ENCODE measurements around the gene MYLK4. TPM values are rescaled to one million over a fixed set of nuclear protein-coding genes. Genes with fewer than 3 reads are reported as not detected.

MYLK4 gene
- total and polyA plus RNA-seq, 2 of the 13 experiments (the other 11 are each of a cell fraction or from before 2014, with no cell fraction given), result 0.26 to 0.29 TPM

DNA sequence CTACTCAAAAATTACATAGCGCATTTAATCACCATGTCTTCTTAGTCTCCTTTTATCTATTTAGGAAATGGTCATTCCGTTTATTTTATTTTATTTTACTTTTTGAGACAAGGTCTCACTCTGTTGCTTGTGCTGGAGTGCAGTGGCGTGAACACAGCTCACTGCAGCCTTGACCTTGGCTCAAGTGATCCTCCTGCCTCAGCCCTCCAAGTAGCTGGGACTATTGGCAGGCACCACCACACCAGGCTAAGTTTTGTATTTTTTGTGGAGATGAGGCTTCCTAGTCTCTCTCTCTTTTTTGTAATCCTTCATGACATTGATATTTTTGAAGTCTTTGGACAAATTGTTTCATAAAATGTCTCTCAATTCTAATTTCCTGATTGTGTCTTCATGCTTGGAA is 4.7 kb upstream of the MYLK4 start (continued):
- TF ChIP-seq, protein P1, sequence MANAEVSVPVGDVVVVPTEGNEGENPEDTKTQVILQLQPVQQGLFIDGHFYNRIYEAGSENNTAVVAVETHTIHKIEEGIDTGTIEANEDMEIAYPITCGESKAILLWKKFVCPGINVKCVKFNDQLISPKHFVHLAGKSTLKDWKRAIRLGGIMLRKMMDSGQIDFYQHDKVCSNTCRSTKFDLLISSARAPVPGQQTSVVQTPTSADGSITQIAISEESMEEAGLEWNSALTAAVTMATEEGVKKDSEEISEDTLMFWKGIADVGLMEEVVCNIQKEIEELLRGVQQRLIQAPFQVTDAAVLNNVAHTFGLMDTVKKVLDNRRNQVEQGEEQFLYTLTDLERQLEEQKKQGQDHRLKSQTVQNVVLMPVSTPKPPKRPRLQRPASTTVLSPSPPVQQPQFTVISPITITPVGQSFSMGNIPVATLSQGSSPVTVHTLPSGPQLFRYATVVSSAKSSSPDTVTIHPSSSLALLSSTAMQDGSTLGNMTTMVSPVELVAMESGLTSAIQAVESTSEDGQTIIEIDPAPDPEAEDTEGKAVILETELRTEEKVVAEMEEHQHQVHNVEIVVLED (CRISPR knock-in tag; IDR thresholded peaks at IDR 0.05; ENCODE audit: borderline replicate concordance), result no peak
- no peak for TF ChIP-seq SP4 (CRISPR knock-in tag; IDR thresholded peaks at IDR 0.05)
- TF ChIP-seq, protein P2, sequence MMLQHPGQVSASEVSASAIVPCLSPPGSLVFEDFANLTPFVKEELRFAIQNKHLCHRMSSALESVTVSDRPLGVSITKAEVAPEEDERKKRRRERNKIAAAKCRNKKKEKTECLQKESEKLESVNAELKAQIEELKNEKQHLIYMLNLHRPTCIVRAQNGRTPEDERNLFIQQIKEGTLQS (CRISPR knock-in tag; IDR thresholded peaks at IDR 0.05), result no peak

DNA sequence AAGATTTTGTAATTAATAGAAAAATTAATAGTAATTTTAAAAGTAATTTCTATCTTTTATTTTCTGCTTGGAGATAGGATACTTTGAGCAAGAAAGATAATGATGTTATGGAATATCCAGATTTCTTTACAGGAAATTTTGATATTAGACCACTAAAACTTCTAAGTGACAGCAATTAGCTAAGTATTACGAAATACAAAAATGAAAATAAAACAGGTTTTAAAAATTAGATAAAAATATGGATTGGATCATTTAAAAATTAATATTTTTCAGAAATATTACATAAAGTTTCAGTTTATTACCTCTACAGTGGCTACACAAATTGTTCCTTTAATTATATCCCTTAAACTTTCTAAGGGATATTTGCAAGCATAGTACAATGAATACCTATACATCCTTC is 4.2 kb upstream of the MYLK4 start:
- ChIA-PET CTCF (ENCODE audit: low intra/inter-chr PET ratio, low total read pairs) (no interaction called here), POLR2A (no interaction called here)
- peaks cover 0 to 2% of the 10 kb centered on the region in 2 experiments; a peak in 2 of 5 replicates for H3K27me3 ChIP-seq (ENCODE audit: control insufficient read depth in 1 of 2, insufficient read depth in 2 of 2, low read length in 2 of 2)
- BruUV-seq (replicated peaks), result no TSS peak
- H3K4me3 ChIP-seq (replicated peaks in 1 of 3; ENCODE audit: insufficient read depth in 1 of 3, low read depth in 2 of 3, low read length in 3 of 3), result no peak overlapping the region
- H3K4me1 ChIP-seq (ENCODE audit: insufficient read depth, low read length), result peaks cover 45% of the 10 kb centered on the region
- H3K9me3 ChIP-seq (ENCODE audit: low read length), result no peaks in the 10 kb centered on the region
- DNase-seq (ENCODE audit: low spot score) (no peak), FAIRE-seq (no peak), ATAC-seq (no peak)
- in situ Hi-C loops (cut with HindIII; ENCODE audit: extremely low pct_ligation_motif_present, low pct_unique_long_range_greater_than_20kb), result no loop called here
- no peak overlapping the region for H3K4me2 ChIP-seq (ENCODE audit: low read depth, low read length)
- no peaks in the 10 kb centered on the region for H4K20me1 ChIP-seq (ENCODE audit: insufficient read depth, low read length)
- no peak overlapping the region for H2AFZ ChIP-seq (ENCODE audit: low read length)
- 48% methylated on average over 1 of the region's 1 CpG for WGBS (ENCODE audit: low lambda C conversion rate)
- intact Hi-C loops (cut with micrococcal nuclease; ENCODE audit: unreplicated experiment), result no loop called here
- H3K36me3 ChIP-seq (replicated peaks in 1 of 2; ENCODE audit: control insufficient read depth in 1 of 2, insufficient read depth in 2 of 2, low read length in 2 of 2), result no peaks in the 10 kb centered on the region
- no peak overlapping the region for H3K27ac ChIP-seq (ENCODE audit: extremely low read length, insufficient read depth, low read length)
- no peaks in the 10 kb centered on the region for H3K79me2 ChIP-seq (ENCODE audit: insufficient read depth, low read length)
- no peak overlapping the region for H3K9ac ChIP-seq (ENCODE audit: insufficient read depth, low read depth, low read length)
- TF ChIP-seq NFIB (CRISPR knock-in tag; IDR thresholded peaks at IDR 0.05; ENCODE audit: borderline replicate concordance) (no peak), ZNF530 (CRISPR knock-in tag; IDR thresholded peaks at IDR 0.05; ENCODE audit: low read depth) (no peak), ZMAT3 (CRISPR knock-in tag; conservative IDR thresholded peaks at IDR 0.05) (no peak), NFE2 (CRISPR knock-in tag; IDR thresholded peaks at IDR 0.05) (no peak), KDM5B (CRISPR knock-in tag; IDR thresholded peaks at IDR 0.05; ENCODE audit: borderline replicate concordance) (no peak), ZNF136 (CRISPR knock-in tag; IDR thresholded peaks at IDR 0.05; ENCODE audit: low read depth) (no peak), SNRNP70 (IDR thresholded peaks at IDR 0.05; ENCODE audit: low read depth, low read length) (no peak), ELF4 (CRISPR knock-in tag; IDR thresholded peaks at IDR 0.05; ENCODE audit: borderline replicate concordance) (no peak)
- TF ChIP-seq, protein P3, sequence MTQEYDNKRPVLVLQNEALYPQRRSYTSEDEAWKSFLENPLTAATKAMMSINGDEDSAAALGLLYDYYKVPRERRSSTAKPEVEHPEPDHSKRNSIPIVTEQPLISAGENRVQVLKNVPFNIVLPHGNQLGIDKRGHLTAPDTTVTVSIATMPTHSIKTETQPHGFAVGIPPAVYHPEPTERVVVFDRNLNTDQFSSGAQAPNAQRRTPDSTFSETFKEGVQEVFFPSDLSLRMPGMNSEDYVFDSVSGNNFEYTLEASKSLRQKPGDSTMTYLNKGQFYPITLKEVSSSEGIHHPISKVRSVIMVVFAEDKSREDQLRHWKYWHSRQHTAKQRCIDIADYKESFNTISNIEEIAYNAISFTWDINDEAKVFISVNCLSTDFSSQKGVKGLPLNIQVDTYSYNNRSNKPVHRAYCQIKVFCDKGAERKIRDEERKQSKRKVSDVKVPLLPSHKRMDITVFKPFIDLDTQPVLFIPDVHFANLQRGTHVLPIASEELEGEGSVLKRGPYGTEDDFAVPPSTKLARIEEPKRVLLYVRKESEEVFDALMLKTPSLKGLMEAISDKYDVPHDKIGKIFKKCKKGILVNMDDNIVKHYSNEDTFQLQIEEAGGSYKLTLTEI (CRISPR knock-in tag; conservative IDR thresholded peaks at IDR 0.05), result no peak
- TF ChIP-seq, protein P4, sequence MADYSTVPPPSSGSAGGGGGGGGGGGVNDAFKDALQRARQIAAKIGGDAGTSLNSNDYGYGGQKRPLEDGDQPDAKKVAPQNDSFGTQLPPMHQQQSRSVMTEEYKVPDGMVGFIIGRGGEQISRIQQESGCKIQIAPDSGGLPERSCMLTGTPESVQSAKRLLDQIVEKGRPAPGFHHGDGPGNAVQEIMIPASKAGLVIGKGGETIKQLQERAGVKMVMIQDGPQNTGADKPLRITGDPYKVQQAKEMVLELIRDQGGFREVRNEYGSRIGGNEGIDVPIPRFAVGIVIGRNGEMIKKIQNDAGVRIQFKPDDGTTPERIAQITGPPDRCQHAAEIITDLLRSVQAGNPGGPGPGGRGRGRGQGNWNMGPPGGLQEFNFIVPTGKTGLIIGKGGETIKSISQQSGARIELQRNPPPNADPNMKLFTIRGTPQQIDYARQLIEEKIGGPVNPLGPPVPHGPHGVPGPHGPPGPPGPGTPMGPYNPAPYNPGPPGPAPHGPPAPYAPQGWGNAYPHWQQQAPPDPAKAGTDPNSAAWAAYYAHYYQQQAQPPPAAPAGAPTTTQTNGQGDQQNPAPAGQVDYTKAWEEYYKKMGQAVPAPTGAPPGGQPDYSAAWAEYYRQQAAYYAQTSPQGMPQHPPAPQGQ (CRISPR knock-in tag; IDR thresholded peaks at IDR 0.05; ENCODE audit: borderline replicate concordance), result no peak
- TF ChIP-seq, protein P5, sequence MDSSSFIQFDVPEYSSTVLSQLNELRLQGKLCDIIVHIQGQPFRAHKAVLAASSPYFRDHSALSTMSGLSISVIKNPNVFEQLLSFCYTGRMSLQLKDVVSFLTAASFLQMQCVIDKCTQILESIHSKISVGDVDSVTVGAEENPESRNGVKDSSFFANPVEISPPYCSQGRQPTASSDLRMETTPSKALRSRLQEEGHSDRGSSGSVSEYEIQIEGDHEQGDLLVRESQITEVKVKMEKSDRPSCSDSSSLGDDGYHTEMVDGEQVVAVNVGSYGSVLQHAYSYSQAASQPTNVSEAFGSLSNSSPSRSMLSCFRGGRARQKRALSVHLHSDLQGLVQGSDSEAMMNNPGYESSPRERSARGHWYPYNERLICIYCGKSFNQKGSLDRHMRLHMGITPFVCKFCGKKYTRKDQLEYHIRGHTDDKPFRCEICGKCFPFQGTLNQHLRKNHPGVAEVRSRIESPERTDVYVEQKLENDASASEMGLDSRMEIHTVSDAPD (CRISPR knock-in tag; IDR thresholded peaks at IDR 0.05), result no peak

Measured in HepG2 (cell line).